ENCODE measurements around the gene IFNA7.
"Not testable (repeated sequence)": the region's sequence is repeated elsewhere in the genome, so short reads cannot be mapped to it uniquely, and the experiment has no call there.

IFNA7 gene

DNA sequence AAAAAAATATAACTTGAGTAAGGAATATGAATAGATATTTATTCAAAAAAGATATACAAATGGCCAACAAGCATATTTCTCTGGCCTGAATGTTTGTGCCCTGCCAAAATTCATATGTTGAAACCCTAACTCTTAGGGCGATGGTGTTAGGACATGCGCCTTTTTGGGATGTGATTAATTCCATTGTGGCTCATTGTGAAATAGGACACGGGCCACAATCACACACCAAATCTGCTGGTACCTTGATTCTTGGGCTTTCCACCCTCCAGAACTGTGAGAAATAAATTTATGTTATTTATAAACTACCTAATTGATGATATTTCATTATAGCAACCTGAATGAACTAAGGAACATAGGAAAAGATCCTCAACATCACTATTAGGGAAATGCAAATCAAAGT is 29.8 kb downstream of the IFNA7 start:
- Histone ChIP-seq H3K4me3 (ENCODE audit: low read depth, low read length) (no peak overlapping the region), H3K4me1 (ENCODE audit: control insufficient read depth, insufficient read depth, low read length) (no peaks in the 10 kb centered on the region), H3K36me3 (ENCODE audit: control insufficient read depth, insufficient read depth, low read length) (no peaks in the 10 kb centered on the region), H3K9ac (ENCODE audit: low read depth, low read length) (no peak overlapping the region), H3K27me3 (ENCODE audit: control insufficient read depth, insufficient read depth, low read length) (no peaks in the 10 kb centered on the region), H3K9me3 (ENCODE audit: control insufficient read depth, insufficient read depth, low read length) (no peaks in the 10 kb centered on the region), H3K27ac (ENCODE audit: low read depth, low read length) (no peak overlapping the region)

DNA sequence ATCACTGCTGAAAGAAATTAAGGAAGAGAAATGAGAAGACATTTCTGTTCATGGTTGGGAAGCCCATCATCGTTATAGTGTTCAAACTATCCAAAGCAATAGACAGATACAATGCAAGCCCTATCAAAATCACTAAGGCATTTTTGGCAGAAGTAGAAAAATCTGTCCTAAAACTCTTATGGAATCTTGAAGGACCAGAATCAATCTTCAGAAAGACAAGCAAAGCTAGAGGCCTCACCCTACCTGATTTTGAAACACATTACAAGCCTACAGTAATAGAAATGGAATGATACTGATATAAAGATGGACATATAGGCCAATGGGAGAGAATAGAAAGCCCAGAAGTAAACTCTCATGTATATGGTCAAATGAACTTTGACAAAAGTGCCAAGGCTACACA is 30.7 kb downstream of the IFNA7 start:
- Histone ChIP-seq H3K27me3 (ENCODE audit: control insufficient read depth, insufficient read depth, low read length) (no peaks in the 10 kb centered on the region), H3K4me3 (ENCODE audit: low read depth, low read length) (no peak overlapping the region), H3K9me3 (ENCODE audit: control insufficient read depth, insufficient read depth, low read length) (no peaks in the 10 kb centered on the region), H3K27ac (ENCODE audit: low read depth, low read length) (no peak overlapping the region), H3K4me1 (ENCODE audit: control insufficient read depth, insufficient read depth, low read length) (no peaks in the 10 kb centered on the region), H3K36me3 (ENCODE audit: control insufficient read depth, insufficient read depth, low read length) (no peaks in the 10 kb centered on the region), H3K9ac (ENCODE audit: low read depth, low read length) (no peak overlapping the region)

DNA sequence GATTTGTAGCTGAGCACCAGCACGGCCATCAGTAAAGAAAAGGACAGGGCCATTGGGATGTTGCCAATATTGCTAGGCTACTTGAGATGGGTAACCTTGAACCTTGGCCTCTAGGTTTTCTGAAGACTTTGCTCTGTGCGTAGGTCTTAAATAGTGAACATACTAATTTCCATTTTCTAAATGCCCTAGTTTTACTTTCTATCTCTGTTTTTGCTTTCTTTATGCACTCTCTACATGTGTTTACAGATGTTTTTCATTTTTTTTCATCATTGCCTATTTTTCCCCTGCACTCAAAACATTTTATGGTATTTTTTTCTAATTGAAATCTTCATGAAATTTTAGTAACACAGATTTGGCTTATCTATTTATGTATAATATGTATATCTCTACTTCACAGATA is 35.4 kb downstream of the IFNA7 start, which contains the start of gene IFNA21:
IFNA21 (minus strand) TSS at position 101 of the 400 bp plus-strand sequence; CDS start at position 53, 48 bp downstream.
- H3K36me3 ChIP-seq (ENCODE audit: control insufficient read depth, insufficient read depth, low read length); H3K27ac ChIP-seq (ENCODE audit: low read depth, low read length); H3K4me1 ChIP-seq (ENCODE audit: control insufficient read depth, insufficient read depth, low read length); H3K9me3 ChIP-seq (ENCODE audit: control insufficient read depth, insufficient read depth, low read length); H3K9ac ChIP-seq (ENCODE audit: low read depth, low read length); H3K27me3 ChIP-seq (ENCODE audit: control insufficient read depth, insufficient read depth, low read length); H3K4me3 ChIP-seq (ENCODE audit: low read depth, low read length): not testable (repeated sequence)

DNA sequence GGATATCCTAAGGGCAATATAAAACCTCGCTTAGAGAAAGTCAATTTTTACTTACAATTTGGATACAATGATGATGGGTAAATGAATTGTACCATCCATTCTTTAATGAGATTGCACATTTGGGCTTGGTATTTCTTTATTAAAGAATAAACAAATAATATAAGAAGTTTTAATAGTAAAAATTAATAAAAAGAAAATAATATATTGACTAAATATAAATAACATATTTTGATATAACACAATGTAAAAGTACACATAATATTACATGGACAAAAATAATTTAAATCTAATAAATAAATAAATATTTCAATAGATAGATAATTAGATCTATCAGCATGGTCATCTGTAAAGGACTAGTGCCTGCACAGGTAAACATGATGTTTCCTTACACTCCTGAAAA is 36.5 kb downstream of the IFNA7 start:
- Histone ChIP-seq H3K27ac (ENCODE audit: low read depth, low read length) (no peak overlapping the region), H3K9me3 (ENCODE audit: control insufficient read depth, insufficient read depth, low read length) (no peaks in the 10 kb centered on the region), H3K4me1 (ENCODE audit: control insufficient read depth, insufficient read depth, low read length) (no peaks in the 10 kb centered on the region), H3K4me3 (ENCODE audit: low read depth, low read length) (no peak overlapping the region), H3K27me3 (ENCODE audit: control insufficient read depth, insufficient read depth, low read length) (no peaks in the 10 kb centered on the region), H3K9ac (ENCODE audit: low read depth, low read length) (no peak overlapping the region), H3K36me3 (ENCODE audit: control insufficient read depth, insufficient read depth, low read length) (no peaks in the 10 kb centered on the region)

DNA sequence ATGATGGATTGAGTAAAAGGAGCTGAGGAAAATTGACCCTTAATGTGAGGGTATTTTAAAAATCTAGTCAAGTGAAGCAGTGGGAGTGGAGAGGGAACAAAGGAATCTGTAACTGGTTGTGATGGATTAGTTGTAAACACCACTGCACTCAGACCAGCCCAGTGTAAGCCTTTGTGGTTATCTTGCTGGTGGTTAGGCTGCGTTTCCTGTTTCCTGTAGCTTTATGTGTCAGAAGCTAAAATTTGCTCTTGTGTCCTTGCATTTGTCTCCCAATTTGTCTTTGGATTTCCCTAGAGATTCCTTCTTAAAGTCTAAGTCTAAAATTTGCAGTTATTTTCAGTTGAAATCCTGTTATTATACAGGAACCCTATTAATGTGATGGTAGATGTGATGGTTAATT is 41.8 kb downstream of the IFNA7 start:
- Histone ChIP-seq H3K27me3 (ENCODE audit: control insufficient read depth, insufficient read depth, low read length) (no peaks in the 10 kb centered on the region), H3K4me1 (ENCODE audit: control insufficient read depth, insufficient read depth, low read length) (no peaks in the 10 kb centered on the region), H3K4me3 (ENCODE audit: low read depth, low read length) (no peak overlapping the region), H3K27ac (ENCODE audit: low read depth, low read length) (no peak overlapping the region), H3K9ac (ENCODE audit: low read depth, low read length) (no peak overlapping the region), H3K36me3 (ENCODE audit: control insufficient read depth, insufficient read depth, low read length) (no peaks in the 10 kb centered on the region), H3K9me3 (ENCODE audit: control insufficient read depth, insufficient read depth, low read length) (no peaks in the 10 kb centered on the region)

DNA sequence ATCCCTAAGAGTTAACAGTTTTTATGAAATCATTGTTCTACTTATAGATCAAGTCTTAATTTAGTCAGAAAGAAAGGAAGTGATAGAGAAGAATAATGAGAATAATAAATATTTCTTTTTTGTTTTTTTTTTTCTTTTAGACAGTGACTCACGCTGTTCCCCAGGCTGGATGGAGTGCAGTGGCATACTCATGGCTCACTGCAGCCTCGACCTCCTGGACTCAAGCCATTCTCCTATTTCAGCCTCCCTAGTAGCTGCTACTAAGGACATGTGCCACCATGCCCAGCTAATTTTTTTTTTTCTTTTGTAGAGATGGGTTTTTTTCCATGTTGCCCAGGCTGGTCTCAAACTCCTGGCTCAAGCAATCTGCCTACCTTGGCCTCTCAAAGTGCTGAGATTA is 46.5 kb downstream of the IFNA7 start:
- Histone ChIP-seq H3K36me3 (ENCODE audit: control insufficient read depth, insufficient read depth, low read length) (no peaks in the 10 kb centered on the region), H3K4me3 (ENCODE audit: low read depth, low read length) (no peak overlapping the region), H3K9ac (ENCODE audit: low read depth, low read length) (no peak overlapping the region), H3K27me3 (ENCODE audit: control insufficient read depth, insufficient read depth, low read length) (no peaks in the 10 kb centered on the region), H3K9me3 (ENCODE audit: control insufficient read depth, insufficient read depth, low read length) (no peaks in the 10 kb centered on the region), H3K4me1 (ENCODE audit: control insufficient read depth, insufficient read depth, low read length) (peaks cover 4% of the 10 kb centered on the region; the same call in 1 of the 2 replicates), H3K27ac (ENCODE audit: low read depth, low read length) (no peak overlapping the region)

DNA sequence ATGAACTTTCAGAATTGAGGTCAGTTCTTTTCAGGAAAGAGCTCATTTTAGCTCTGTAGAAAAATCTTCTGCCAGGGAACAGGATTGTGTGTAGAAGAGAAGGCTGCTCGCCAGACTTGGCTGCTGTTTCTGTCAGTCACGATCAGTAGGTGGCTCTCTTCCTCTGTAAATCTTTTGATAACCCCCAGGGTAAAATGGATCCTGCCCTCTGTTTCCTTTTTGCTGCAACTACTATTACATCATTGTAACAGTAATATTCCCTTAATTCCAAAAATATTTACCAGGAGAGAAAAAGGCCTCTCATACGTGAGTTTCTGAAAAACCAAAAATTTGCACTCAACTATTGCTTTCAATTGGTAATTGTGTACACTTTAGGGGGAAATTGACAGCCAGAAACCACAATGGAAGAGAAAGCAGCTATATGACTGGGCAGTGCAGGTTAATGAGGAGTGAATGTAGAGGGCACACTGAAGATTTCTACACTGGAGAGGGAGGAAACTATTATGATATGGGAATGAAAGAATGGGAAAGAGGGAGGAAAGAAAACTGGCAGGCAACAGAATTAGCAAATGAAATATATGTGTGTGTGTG is 47.9 kb downstream of the IFNA7 start:
- peaks cover 4% of the 10 kb centered on the region; the same call in 1 of the 2 replicates for H3K4me1 ChIP-seq (ENCODE audit: control insufficient read depth, insufficient read depth, low read length)
- no peaks in the 10 kb centered on the region for H3K9me3 ChIP-seq (ENCODE audit: control insufficient read depth, insufficient read depth, low read length)
- H3K4me3 ChIP-seq (ENCODE audit: low read depth, low read length), result no peak overlapping the region
- H3K27ac ChIP-seq (ENCODE audit: low read depth, low read length), result no peak overlapping the region
- no peaks in the 10 kb centered on the region for H3K27me3 ChIP-seq (ENCODE audit: control insufficient read depth, insufficient read depth, low read length)
- H3K36me3 ChIP-seq (ENCODE audit: control insufficient read depth, insufficient read depth, low read length), result no peaks in the 10 kb centered on the region
- no peak overlapping the region for H3K9ac ChIP-seq (ENCODE audit: low read depth, low read length)

DNA sequence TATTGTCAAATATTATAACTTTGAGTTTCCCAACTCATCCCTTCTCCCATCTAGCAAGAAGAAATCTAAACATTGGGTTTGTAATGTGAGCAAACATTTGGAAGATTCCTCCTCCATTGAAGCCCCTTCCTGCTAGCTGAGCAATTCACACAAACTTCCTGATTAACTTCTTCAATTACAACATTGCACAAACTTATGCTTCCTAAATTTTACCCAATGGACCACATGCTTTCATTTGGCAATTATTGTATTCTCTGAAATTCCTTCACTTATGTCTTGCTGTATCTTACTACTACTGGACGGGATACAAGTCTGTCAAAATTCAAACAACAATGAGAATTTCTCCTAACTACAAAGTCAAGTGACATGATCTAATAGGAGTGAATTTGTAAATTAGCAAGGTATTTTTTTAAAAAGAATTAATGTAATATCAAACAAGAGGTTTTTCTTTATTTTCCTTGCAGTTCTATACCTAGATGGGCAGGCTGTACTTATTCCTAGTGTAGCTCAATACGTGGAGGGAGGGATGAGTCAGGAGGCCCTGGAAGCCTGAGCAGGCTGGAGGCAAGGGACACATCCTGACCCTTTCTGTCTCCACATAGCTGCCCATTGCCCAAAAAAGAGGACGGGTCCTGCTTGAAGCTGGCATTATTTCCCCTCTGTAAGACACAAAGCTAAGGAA is 48.5 kb downstream of the IFNA7 start:
- no peaks in the 10 kb centered on the region for H3K36me3 ChIP-seq (ENCODE audit: control insufficient read depth, insufficient read depth, low read length)
- H3K27ac ChIP-seq (ENCODE audit: low read depth, low read length), result no peak overlapping the region
- H3K27me3 ChIP-seq (ENCODE audit: control insufficient read depth, insufficient read depth, low read length), result no peaks in the 10 kb centered on the region
- H3K4me3 ChIP-seq (ENCODE audit: low read depth, low read length), result no peak overlapping the region
- H3K4me1 ChIP-seq (ENCODE audit: control insufficient read depth, insufficient read depth, low read length), result peaks cover 4% of the 10 kb centered on the region; the same call in 1 of the 2 replicates
- no peaks in the 10 kb centered on the region for H3K9me3 ChIP-seq (ENCODE audit: control insufficient read depth, insufficient read depth, low read length)
- H3K9ac ChIP-seq (ENCODE audit: low read depth, low read length), result no peak overlapping the region

All from HUES48 (cell line).